ENCODE measurements around the gene MBP.

MBP gene

DNA sequence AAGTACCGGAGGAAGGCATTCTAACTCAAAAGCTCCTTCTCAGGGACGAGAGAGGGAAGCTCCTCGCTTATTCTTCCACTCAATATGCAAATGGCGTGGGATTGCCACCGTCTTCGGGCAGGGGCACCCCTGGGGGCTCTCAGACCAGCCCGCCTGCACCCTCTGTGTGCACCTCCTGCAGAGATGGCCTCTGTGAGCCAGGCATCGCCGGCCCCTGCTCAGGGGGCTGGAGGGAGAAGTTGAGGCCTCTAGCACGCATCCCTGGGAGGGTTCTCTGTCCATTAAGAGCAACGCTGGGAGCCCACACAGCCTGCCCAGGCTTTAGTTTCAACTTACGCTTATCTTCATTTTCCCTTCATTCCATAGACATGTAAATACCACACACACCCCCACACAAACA, 125.3 kb downstream of the MBP start:
- H3K36me3 ChIP-seq: peaks cover 55% of the 10 kb centered on the region

DNA sequence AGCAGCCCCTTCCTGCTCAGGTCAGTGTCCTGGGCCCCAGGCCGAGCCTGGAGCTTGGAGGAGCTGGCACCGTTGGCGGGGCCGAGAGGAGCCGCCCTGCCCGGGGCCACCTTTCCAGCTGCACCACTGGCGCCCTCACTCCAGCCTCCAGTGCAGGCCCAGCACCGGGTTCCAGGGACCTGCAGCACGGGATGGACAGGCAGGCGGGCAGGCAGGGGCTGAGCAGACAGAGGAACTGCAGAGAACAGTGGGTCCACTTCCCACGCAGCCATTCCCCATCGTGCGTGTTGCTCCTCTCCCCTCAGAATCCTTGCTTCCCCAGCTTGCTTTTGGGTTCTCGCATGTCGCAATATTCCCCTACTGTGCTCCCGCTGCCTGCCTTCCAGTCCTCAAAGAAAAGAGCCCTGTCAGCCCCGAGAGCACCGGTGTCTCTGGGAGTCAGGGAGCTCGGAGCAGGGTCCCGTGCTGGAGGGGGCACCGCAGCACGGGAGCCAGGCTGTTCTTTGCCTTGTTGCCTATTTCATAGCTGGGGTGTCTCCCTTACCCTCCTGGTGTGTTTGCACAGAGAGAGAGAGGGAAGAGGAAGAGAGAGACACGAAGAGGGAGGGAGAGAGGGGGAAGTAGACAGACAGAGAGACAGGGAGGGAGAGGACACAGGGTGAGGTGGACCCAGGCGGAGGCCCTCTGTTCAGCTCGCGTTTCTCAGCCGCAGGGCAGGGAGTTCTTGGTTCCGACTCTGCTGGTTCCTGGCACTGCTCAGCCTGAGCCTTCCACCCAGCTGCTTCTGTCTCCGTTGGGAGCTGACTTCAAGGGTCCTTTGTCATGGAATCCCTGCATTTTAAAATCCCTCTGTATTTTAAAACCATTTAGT, 126.0 kb downstream of the MBP start:
- TF ChIP-seq, protein P1, sequence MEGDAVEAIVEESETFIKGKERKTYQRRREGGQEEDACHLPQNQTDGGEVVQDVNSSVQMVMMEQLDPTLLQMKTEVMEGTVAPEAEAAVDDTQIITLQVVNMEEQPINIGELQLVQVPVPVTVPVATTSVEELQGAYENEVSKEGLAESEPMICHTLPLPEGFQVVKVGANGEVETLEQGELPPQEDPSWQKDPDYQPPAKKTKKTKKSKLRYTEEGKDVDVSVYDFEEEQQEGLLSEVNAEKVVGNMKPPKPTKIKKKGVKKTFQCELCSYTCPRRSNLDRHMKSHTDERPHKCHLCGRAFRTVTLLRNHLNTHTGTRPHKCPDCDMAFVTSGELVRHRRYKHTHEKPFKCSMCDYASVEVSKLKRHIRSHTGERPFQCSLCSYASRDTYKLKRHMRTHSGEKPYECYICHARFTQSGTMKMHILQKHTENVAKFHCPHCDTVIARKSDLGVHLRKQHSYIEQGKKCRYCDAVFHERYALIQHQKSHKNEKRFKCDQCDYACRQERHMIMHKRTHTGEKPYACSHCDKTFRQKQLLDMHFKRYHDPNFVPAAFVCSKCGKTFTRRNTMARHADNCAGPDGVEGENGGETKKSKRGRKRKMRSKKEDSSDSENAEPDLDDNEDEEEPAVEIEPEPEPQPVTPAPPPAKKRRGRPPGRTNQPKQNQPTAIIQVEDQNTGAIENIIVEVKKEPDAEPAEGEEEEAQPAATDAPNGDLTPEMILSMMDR (IDR thresholded peaks at IDR 0.05): no peak
- peak overlapping the region; percentile 91 for H3K27ac ChIP-seq
- peaks cover 38 to 41% of the 10 kb centered on the region in 2 experiments for H3K4me1 ChIP-seq (ENCODE audit: control insufficient read depth in 1 of 2, insufficient read depth in 1 of 2, low read depth in 1 of 2, low read length in 1 of 2)
- no peaks in the 10 kb centered on the region for H3K9me3 ChIP-seq
- peaks cover 48% of the 10 kb centered on the region for H3K36me3 ChIP-seq
- H3K4me3 ChIP-seq (ENCODE audit: low read depth in 1 of 2, low read length in 1 of 2): peak overlapping the region in 1 of 2 experiments; percentile 14
- no peaks in the 10 kb centered on the region for H3K27me3 ChIP-seq

More for the DNA sequence above, 125.3 kb downstream of the MBP start:
- Histone ChIP-seq H3K4me3 (ENCODE audit: low read depth in 1 of 2, low read length in 1 of 2) (peak overlapping the region in 1 of 2 experiments; percentile 14), H3K27ac (peak overlapping the region; percentile 91), H3K4me1 (ENCODE audit: control insufficient read depth in 1 of 2, insufficient read depth in 1 of 2, low read depth in 1 of 2, low read length in 1 of 2) (peaks cover 38 to 46% of the 10 kb centered on the region in 2 experiments), H3K9me3 (no peaks in the 10 kb centered on the region), H3K27me3 (no peaks in the 10 kb centered on the region)
- TF ChIP-seq, protein P1 (IDR thresholded peaks at IDR 0.05): no peak

DNA sequence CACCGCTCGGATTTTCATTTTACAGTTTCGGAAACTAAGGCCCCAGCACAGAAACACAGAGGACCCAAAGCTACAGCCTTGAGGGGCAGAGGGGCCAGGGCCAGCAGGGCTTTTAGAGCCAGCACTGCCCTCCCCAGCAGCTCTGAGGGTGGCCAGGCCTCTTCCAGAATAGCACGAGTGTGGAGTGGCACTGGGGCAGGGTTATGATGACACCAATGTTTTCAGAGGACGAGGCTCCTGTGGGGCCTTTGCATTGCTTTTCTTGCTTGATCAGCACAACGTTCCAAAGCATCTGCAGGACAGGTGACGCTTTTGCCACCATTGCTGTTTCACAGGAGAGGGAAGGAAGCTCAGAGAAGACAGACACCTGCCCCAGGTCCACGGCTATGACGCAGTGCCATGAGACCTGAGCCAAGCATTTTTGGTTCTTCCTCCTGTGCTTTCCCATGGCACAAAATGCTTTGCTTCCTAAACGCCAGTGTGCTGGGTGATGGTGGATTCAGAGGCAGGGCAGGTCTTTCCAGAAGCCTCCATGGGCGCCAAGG, 126.9 kb downstream of the MBP start:
- TF ChIP-seq, protein P1 (IDR thresholded peaks at IDR 0.05): no peak
- Histone ChIP-seq H3K4me3 (ENCODE audit: low read depth in 1 of 2, low read length in 1 of 2) (peak overlapping the region in 1 of 2 experiments; percentile 61), H3K27ac (peak overlapping the region; percentile 91)

DNA sequence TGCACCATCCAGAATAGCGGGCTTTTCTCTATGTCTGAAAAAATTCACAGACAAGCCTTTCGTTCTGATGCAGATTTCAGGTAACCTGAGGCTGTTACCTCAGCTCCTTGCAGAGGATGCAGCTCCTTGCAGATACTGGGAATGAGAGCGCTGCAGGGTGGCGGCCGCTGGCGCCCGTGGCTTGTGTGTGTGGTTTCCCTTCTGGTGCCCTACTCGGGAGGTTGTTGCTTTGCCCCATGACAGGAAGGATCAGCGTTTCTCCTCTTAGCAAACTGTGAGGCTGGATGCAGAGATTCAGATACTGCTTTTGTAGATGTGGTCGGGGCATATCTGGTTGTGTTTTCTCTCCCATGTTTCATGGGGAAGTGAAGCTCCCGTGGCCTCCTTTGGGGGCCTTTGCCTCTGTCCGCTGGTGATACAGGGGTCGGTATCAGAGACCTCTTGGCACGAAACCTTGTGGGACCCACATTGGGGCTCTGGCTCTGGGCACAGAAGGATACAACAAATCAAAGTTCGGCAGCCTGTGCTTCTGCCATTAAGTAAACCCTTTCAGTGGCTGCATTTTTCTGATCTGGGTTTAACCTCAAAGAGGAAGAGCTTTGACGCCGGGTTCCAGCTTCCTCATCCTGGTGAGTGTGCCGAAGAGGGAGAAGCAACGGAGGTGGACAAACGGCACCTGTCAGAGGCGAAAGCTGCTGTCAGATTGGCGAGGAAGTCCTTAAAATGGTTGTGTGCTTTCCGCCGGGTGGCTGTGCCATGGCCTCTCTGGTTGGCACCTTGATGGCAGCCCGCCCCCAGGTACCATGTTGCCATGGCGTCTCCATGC, 127.8 kb downstream of the MBP start:
- Histone ChIP-seq H3K9me3 (no peaks in the 10 kb centered on the region), H3K36me3 (peaks cover 32% of the 10 kb centered on the region), H3K27ac (peak overlapping the region; percentile 91), H3K4me3 (ENCODE audit: low read depth in 1 of 2, low read length in 1 of 2) (peak overlapping the region; percentile 48 to 61), H3K27me3 (no peaks in the 10 kb centered on the region), H3K4me1 (ENCODE audit: control insufficient read depth in 1 of 2, insufficient read depth in 1 of 2, low read depth in 1 of 2, low read length in 1 of 2) (peaks cover 41 to 49% of the 10 kb centered on the region in 2 experiments)
- TF ChIP-seq, protein P1 (IDR thresholded peaks at IDR 0.05): no peak

More for the DNA sequence above, 126.9 kb downstream of the MBP start:
- Histone ChIP-seq H3K27me3 (no peaks in the 10 kb centered on the region), H3K9me3 (no peaks in the 10 kb centered on the region), H3K36me3 (peaks cover 40% of the 10 kb centered on the region), H3K4me1 (ENCODE audit: control insufficient read depth in 1 of 2, insufficient read depth in 1 of 2, low read depth in 1 of 2, low read length in 1 of 2) (peaks cover 39 to 43% of the 10 kb centered on the region in 2 experiments)

DNA sequence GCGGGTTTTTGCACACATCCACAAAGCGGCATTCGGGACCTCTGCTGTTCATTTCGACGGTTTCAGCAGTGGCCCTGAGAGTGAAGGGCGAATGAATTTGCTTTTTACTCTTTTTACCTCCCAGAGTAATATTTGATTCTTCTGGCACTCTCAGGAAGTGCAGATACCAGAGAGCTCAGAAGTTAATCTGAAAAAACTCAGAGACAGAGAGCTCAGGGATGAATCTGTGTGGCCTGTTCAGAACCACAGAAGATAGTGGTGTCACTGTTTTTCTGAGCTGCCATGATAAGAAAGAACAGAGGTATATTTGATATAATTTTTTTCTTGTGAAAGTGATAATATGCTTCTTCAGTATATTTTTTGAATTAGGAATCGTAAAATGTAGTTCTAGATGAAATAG, 129.3 kb downstream of the MBP start:
- Histone ChIP-seq H3K4me3 (ENCODE audit: low read depth in 1 of 2, low read length in 1 of 2) (no peak overlapping the region), H3K4me1 (ENCODE audit: control insufficient read depth in 1 of 2, insufficient read depth in 1 of 2, low read depth in 1 of 2, low read length in 1 of 2) (peaks cover 41 to 49% of the 10 kb centered on the region in 2 experiments), H3K27ac (no peak overlapping the region), H3K9me3 (no peaks in the 10 kb centered on the region), H3K36me3 (peaks cover 18% of the 10 kb centered on the region), H3K27me3 (no peaks in the 10 kb centered on the region)
- TF ChIP-seq, protein P1 (IDR thresholded peaks at IDR 0.05): no peak

Measured in neutrophil (primary cell).